Measurements from ENCODE around the gene ITIH5. TPM values are rescaled to one million over a fixed set of nuclear protein-coding genes. Genes with fewer than 3 reads are reported as not detected.
"Not testable (repeated sequence)": the region's sequence is repeated elsewhere in the genome, so short reads cannot be mapped to it uniquely, and the experiment has no call there.

The ITIH5 gene
- total RNA-seq (10 to 100 TPM; 10.4 to 28.6 (median 24.4) TPM), polyA plus RNA-seq (1 to 10 TPM; 4.0 to 6.4 (median 4.1) TPM)
- long read RNA-seq, donor 1 = 0 reads
- long read RNA-seq, donor 2, full-length matches to known transcripts = 2 of 406 reads
- long read RNA-seq, donor 2, partial matches to known transcripts = 173 of 406 reads
- long read RNA-seq, donor 2, other reads (novel, unspliced or antisense) = 231 of 406 reads
- long read RNA-seq, donor 3 = 0 reads
- long read RNA-seq, donor 4 = 0 reads
- long read RNA-seq, donor 5, full-length matches to known transcripts = 1 of 1 reads
- long read RNA-seq, donor 5, partial matches to known transcripts = 0 of 1 reads
- long read RNA-seq, donor 5, other reads (novel, unspliced or antisense) = 0 of 1 reads
- long read RNA-seq, donor 6 = 0 reads
- long read RNA-seq, donor 7, full-length matches to known transcripts = 2 of 2 reads
- long read RNA-seq, donor 7, partial matches to known transcripts = 0 of 2 reads
- long read RNA-seq, donor 7, other reads (novel, unspliced or antisense) = 0 of 2 reads
- long read RNA-seq, donor 8 = 0 reads
- long read RNA-seq, donor 9 = 0 reads
- long read RNA-seq, donor 10 = 0 reads

GRCh38 chr10:7666253-7667023 lies at the start of gene ITIH5:
TSS of gene ITIH5 (minus strand) at chr10:7666966. CDS start at chr10:7666892, 74 bp downstream.
- H3K36me3 ChIP-seq = no peaks in the 10 kb centered on the region
- H3K4me3 ChIP-seq = peak within 1 kb of the TSS; percentile 68 to 76 (median 70)
- H3K27ac ChIP-seq = peak within 1 kb of the TSS; percentile 13 to 77 (median 57)
- WGBS, 5 donors = 1 to 4% (median 2%) methylated on average over 19 to 54 of the region's 54 CpGs
- TF ChIP-seq EP300 (IDR thresholded peaks at IDR 0.05) (no peak), CTCF (IDR thresholded peaks at IDR 0.05) (no peak), POLR2AphosphoS5 (IDR thresholded peaks at IDR 0.05) (no peak), POLR2A (IDR thresholded peaks at IDR 0.05) (no peak)
- DNase-seq = peak in 1 of 2 donors; percentile 48
- no peaks in the 10 kb centered on the region for H3K9me3 ChIP-seq
- H3K27me3 ChIP-seq = peaks cover 0 to 87% (median 38%) of the 10 kb centered on the region in 3 donors
- peaks cover 0 to 33% (median 24%) of the 10 kb centered on the region in 4 donors for H3K4me1 ChIP-seq
- intact Hi-C loops (cut with DNase I; ENCODE audit: low total_unique reads) = no loop called here

- Histone ChIP-seq H3K4me3 (no peak overlapping the region), H3K36me3 (no peaks in the 10 kb centered on the region), H3K27me3 (peaks cover 0 to 6% (median 5%) of the 10 kb centered on the region in 3 donors), H3K4me1 (no peaks in the 10 kb centered on the region), H3K27ac (no peak overlapping the region), H3K9me3 (no peaks in the 10 kb centered on the region)
- TF ChIP-seq CTCF (IDR thresholded peaks at IDR 0.05) (no peak), EP300 (IDR thresholded peaks at IDR 0.05) (no peak)
- intact Hi-C loops (cut with DNase I; ENCODE audit: low total_unique reads) = no loop called here
- 82 to 94% (median 87%) methylated on average over 7 of the region's 7 CpGs for WGBS, 5 donors
- DNase-seq = no peak
Observed at GRCh38 chr10:7715515-7715914, 48.7 kb upstream of the ITIH5 start.

GRCh38 chr10:7711075-7711474 lies 44.3 kb upstream of the ITIH5 start:
- H3K4me3 ChIP-seq; DNase-seq; H3K27me3 ChIP-seq; H3K4me1 ChIP-seq; H3K27ac ChIP-seq; intact Hi-C loops (cut with DNase I; ENCODE audit: low total_unique reads); H3K9me3 ChIP-seq; H3K36me3 ChIP-seq: not testable (repeated sequence)
- WGBS, 5 donors = 81 to 91% (median 87%) methylated on average over 5 of the region's 5 CpGs

GRCh38 chr10:7710446-7710845 lies 43.7 kb upstream of the ITIH5 start:
- Histone ChIP-seq H3K27ac (no peak overlapping the region), H3K9me3 (no peaks in the 10 kb centered on the region), H3K36me3 (no peaks in the 10 kb centered on the region), H3K4me3 (no peak overlapping the region), H3K27me3 (peaks cover 0 to 11% (median under 1%) of the 10 kb centered on the region in 3 donors), H3K4me1 (no peaks in the 10 kb centered on the region)
- WGBS, 5 donors = 67 to 86% (median 82%) methylated on average over 1 of the region's 1 CpG
- TF ChIP-seq CTCF (IDR thresholded peaks at IDR 0.05) (no peak), POLR2A (IDR thresholded peaks at IDR 0.05) (no peak), POLR2AphosphoS5 (IDR thresholded peaks at IDR 0.05) (no peak), EP300 (IDR thresholded peaks at IDR 0.05) (no peak)
- DNase-seq = no peak
- intact Hi-C loops (cut with DNase I; ENCODE audit: low total_unique reads) = no loop called here
